GM21390 (cell line): ENCODE measurements around the gene CDC34.
"Not testable (repeated sequence)": the region's sequence is repeated elsewhere in the genome, so short reads cannot be mapped to it uniquely, and the experiment has no call there.

Source experiments
- ATAC-seq: cut with Tn5 transposase; IDR thresholded peaks from one replicate; pipeline ENCODE4 v1.9.1; 2021; ENCODE audit not compliant: unreplicated experiment

Gene CDC34

GRCh38 chr19:572140-572742 lies 40.7 kb downstream of the CDC34 start, which contains the start of gene BSG:
Gene BSG (plus strand): TSS chr19:572596. CDS start chr19:572635, 39 bp downstream.
- peak; percentile 60 for ATAC-seq

GRCh38 chr19:572743-573518 lies 41.4 kb downstream of the CDC34 start:
- peak; percentile 23 for ATAC-seq

- ATAC-seq: no peak
Observed at GRCh38 chr19:573519-573825, 41.9 kb downstream of the CDC34 start.

- ATAC-seq: no peak
Observed at GRCh38 chr19:574658-575526, 43.3 kb downstream of the CDC34 start.

- ATAC-seq: no peak
Observed at GRCh38 chr19:575527-576506, 44.3 kb downstream of the CDC34 start.

GRCh38 chr19:576768-577438 lies 45.3 kb downstream of the CDC34 start:
- no peak for ATAC-seq

GRCh38 chr19:577439-578392 lies 46.2 kb downstream of the CDC34 start:
- no peak for ATAC-seq

GRCh38 chr19:579111-579841 lies 47.7 kb downstream of the CDC34 start:
- no peak for ATAC-seq

GRCh38 chr19:579842-580155 lies 48.2 kb downstream of the CDC34 start:
- no peak for ATAC-seq

- no peak for ATAC-seq
Observed at GRCh38 chr19:580274-580835, 48.8 kb downstream of the CDC34 start.

- no peak for ATAC-seq
Observed at GRCh38 chr19:581399-582111, 50.0 kb downstream of the CDC34 start.

GRCh38 chr19:582497-583197 lies 51.1 kb downstream of the CDC34 start:
- no peak for ATAC-seq

GRCh38 chr19:583198-583967 lies 51.8 kb downstream of the CDC34 start:
- ATAC-seq: no peak

GRCh38 chr19:583968-584239 lies 52.3 kb downstream of the CDC34 start:
- no peak for ATAC-seq

- ATAC-seq: no peak
Observed at GRCh38 chr19:584240-585001, 52.9 kb downstream of the CDC34 start.

GRCh38 chr19:585146-585545 lies 53.6 kb downstream of the CDC34 start:
- not testable (repeated sequence) for ATAC-seq
